B cell (primary cell): Measurements from ENCODE around the gene RCBTB1. TPM values are rescaled to one million over a fixed set of nuclear protein-coding genes. Genes with fewer than 3 reads are reported as not detected.

Source experiments
- ATAC-seq: fragments of 200-7000 bp; cut with Tn5 transposase; one replicate; pipeline ENCODE4 v1.10.0; 2021; ENCODE audit warnings: low read depth, mild to moderate bottlenecking, moderate number of reproducible peaks, moderate library complexity
- CTCF ChIA-PET: fragments of 350-600 bp; sonication (Branson Sonifier 250); formaldehyde crosslinking; loops from one replicate; lab custom pipeline; 2021; ENCODE audit warnings: antibody characterized with exemption, inconsistent platforms; lab: Charles Lee
- POLR2A ChIA-PET: fragments of 350-600 bp; sonication (Branson Sonifier 250); formaldehyde crosslinking; loops from one replicate; lab custom pipeline; 2021; ENCODE audit warnings: antibody characterized with exemption; lab: Charles Lee
- DNase-seq: peaks from one replicate; pipeline ENCODE4 v3.0.0; 2013
- H2AFZ ChIP-seq: 2 replicates; pipeline ENCODE4 v1.6.1; 2012; ENCODE audit warnings: mild to moderate bottlenecking, low read depth, low read length; ENCODE audit not compliant: insufficient read depth, poor library complexity, severe bottlenecking
- H3K27ac ChIP-seq, 2 donors: 1 replicate in 1 of 2; 2 replicates in 1 of 2; pipeline ENCODE4 v1.5.1; 2012 to 2013; ENCODE audit warnings: low read length in 2 of 2, mild to moderate bottlenecking in 2 of 2, moderate library complexity in 1 of 2
- H3K27me3 ChIP-seq, 4 experiments: fragments of 200-600 bp in 1 of 4; sonication (generic) in 1 of 4; replicated peaks in 1 of 4; 1 replicate in 2 of 4; 2 replicates in 2 of 4; pipeline versions ENCODE4 v1.6.1 to v1.7.0; 2013 to 2016; ENCODE audit warnings: low read length in 3 of 4, mild to moderate bottlenecking in 2 of 4, mixed read lengths in 1 of 4, moderate library complexity in 1 of 4; ENCODE audit not compliant: insufficient read depth in 4 of 4, control insufficient read depth in 3 of 4; ENCODE audit errors: control extremely low read depth in 1 of 4
- H3K36me3 ChIP-seq, 2 experiments: replicated peaks in 1 of 2; 1 replicate in 1 of 2; 2 replicates in 1 of 2; pipeline versions ENCODE4 v1.6.1 to v1.7.1; 2013; ENCODE audit warnings: low read length in 1 of 2; ENCODE audit not compliant: insufficient read depth in 2 of 2, control insufficient read depth in 1 of 2; ENCODE audit errors: control extremely low read depth in 1 of 2, extremely low read depth in 1 of 2
- H3K4me1 ChIP-seq, 2 donors: fragments of 200-600 bp in 1 of 2; sonication (generic) in 1 of 2; 1 replicate in 1 of 2; 2 replicates in 1 of 2; pipeline versions ENCODE4 v1.5.1 to v1.6.1; 2013 to 2017; ENCODE audit warnings: low read length in 2 of 2; ENCODE audit not compliant: control insufficient read depth in 2 of 2, insufficient read depth in 2 of 2
- H3K4me2 ChIP-seq: replicated peaks from 2 replicates; pipeline ENCODE3; 2012; ENCODE audit warnings: mild to moderate bottlenecking, low read depth, low read length; ENCODE audit not compliant: poor library complexity, severe bottlenecking
- H3K4me3 ChIP-seq, 5 experiments: fragments of 200-600 bp in 1 of 5; sonication (generic) in 1 of 5; 1 replicate in 3 of 5; 2 replicates in 2 of 5; pipeline versions ENCODE4 v1.5.1 to v1.7.0; 2011 to 2016; ENCODE audit warnings: low read length in 4 of 5, mild to moderate bottlenecking in 4 of 5, low read depth in 2 of 5, control low read depth in 1 of 5, moderate library complexity in 1 of 5; ENCODE audit not compliant: insufficient read depth in 1 of 5; ENCODE audit errors: control extremely low read depth in 1 of 5, extremely low read depth in 1 of 5
- H3K79me2 ChIP-seq: fragments of 200-600 bp; sonication (generic); one replicate; pipeline ENCODE4 v1.6.0; 2016; ENCODE audit warnings: low read length; ENCODE audit not compliant: control insufficient read depth, insufficient read depth
- H3K9ac ChIP-seq: fragments of 200-600 bp; sonication (generic); 2 replicates; pipeline ENCODE4 v1.6.1; 2017; ENCODE audit warnings: mild to moderate bottlenecking, low read length, moderate library complexity
- H3K9me3 ChIP-seq, 3 donors: one replicate each; pipeline versions ENCODE4 v1.6.1 to v1.7.1; 2013; ENCODE audit warnings: low read length in 2 of 3; ENCODE audit not compliant: control insufficient read depth in 2 of 3, insufficient read depth in 1 of 3; ENCODE audit errors: control extremely low read depth in 1 of 3
- H4K20me1 ChIP-seq: 2 replicates; pipeline ENCODE4 v1.6.0; 2012; ENCODE audit warnings: mild to moderate bottlenecking, low read length; ENCODE audit not compliant: insufficient read depth, control insufficient read depth, poor library complexity, severe bottlenecking
- H3K27ac Mint-ChIP-seq: one replicate; pipeline ENCODE4 v1.8.0; 2021; ENCODE audit warnings: mixed read lengths
- H3K27me3 Mint-ChIP-seq: one replicate; pipeline ENCODE4 v1.8.0; 2021; ENCODE audit warnings: mixed read lengths
- H3K4me1 Mint-ChIP-seq: one replicate; pipeline ENCODE4 v1.8.0; 2021; ENCODE audit warnings: mixed read lengths
- H3K4me3 Mint-ChIP-seq: one replicate; pipeline ENCODE4 v1.8.0; 2021; ENCODE audit warnings: mixed read lengths
- H3K9me3 Mint-ChIP-seq: one replicate; pipeline ENCODE4 v1.8.0; 2022; ENCODE audit warnings: mixed read lengths; ENCODE audit not compliant: insufficient read depth
- EZH2 ChIP-seq: IDR thresholded peaks from 2 replicates; pipeline ENCODE4 v1.6.1; 2012; ENCODE audit warnings: borderline replicate concordance, low read depth, mild to moderate bottlenecking, moderate library complexity, low read length; ENCODE audit not compliant: insufficient read depth, poor library complexity, severe bottlenecking
- WGBS: methylation state at CpG from one replicate; pipeline ENCODE4 v1.1.5; 2013; ENCODE audit warnings: missing lambda C conversion rate; ENCODE audit not compliant: insufficient coverage; 5-methylcytosine and 5-hydroxymethylcytosine counted together
- intact Hi-C: fragments of 100-400 bp; cut with micrococcal nuclease; formaldehyde crosslinking; loops from one replicate; pipeline ENCODE4 v1.10.0; 2022
- polyA plus RNA-seq: library from polyadenylated mRNA; depleted of rRNA; stranded (reverse); fragments of >200 nt; gene quantifications from 2 replicates; pipeline ENCODE4 v1.2.3, GENCODE V29; 2012
- total RNA-seq, 2 donors: library from RNA; stranded (reverse); fragments of 120-200 nt in 1 of 2; gene quantifications; 1 replicate in 1 of 2; 2 replicates in 1 of 2; pipeline versions ENCODE4 v1.2.3 to v1.2.4, GENCODE V29; 2013 to 2022
- TF ChIP-seq, protein P1 (sequence below): fragments of 200-600 bp; IDR thresholded peaks from one replicate; pipeline ENCODE4 v1.8.0; 2022; ENCODE audit warnings: antibody characterized with exemption, mild to moderate bottlenecking

Gene RCBTB1
- total and polyA plus RNA-seq, 2 donors (not counting 1 experiment from before 2014, with no cell fraction given), result 10.7 to 35.2 TPM

DNA sequence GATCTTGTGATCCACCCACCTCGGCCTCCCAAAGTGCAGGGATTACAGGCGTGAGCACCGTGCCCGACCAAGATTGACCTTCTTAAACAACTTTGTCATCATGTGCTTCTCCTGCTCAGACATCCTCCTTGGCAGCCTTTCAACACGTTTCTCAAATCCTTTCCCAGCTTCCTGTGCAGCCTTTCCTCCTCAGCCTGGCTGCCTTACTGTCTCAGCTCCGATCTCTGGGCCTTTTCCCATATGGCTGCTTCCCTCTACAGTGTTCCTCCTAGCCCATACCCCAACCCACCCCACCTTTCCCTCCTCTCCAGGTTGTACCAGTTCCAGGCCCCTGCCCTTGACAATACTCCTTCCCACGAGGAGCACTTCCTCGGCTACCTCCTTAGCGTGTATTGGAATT lies 82.4 kb downstream of the RCBTB1 start:
- DNase-seq (no peak), ATAC-seq (no peak)
- Histone ChIP-seq H3K79me2 (peaks cover 4% of the 10 kb centered on the region), H3K36me3 (peaks cover 6 to 31% of the 10 kb centered on the region in 2 experiments), H3K9ac (no peak overlapping the region), H3K4me3 (no peak overlapping the region), H3K4me2 (no peak overlapping the region), H3K27ac (no peak overlapping the region), H4K20me1 (no peaks in the 10 kb centered on the region), H3K27me3 (no peaks in the 10 kb centered on the region), H3K9me3 (no peaks in the 10 kb centered on the region), H3K4me1 (no peaks in the 10 kb centered on the region), H2AFZ (no peak overlapping the region)
- ChIA-PET POLR2A (no interaction called here), CTCF (interaction anchor here (1.6 kb wide), 1 partner anchor 37 kb away, joined by 3 read pairs; no protein-coding TSS in a partner anchor)
- peaks cover 26% of the 10 kb centered on the region for H3K4me1 Mint-ChIP-seq
- H3K4me3 Mint-ChIP-seq, result no peak overlapping the region
- no peaks in the 10 kb centered on the region for H3K27me3 Mint-ChIP-seq
- no peak overlapping the region for H3K27ac Mint-ChIP-seq
- no peaks in the 10 kb centered on the region for H3K9me3 Mint-ChIP-seq
- TF ChIP-seq, protein P1, sequence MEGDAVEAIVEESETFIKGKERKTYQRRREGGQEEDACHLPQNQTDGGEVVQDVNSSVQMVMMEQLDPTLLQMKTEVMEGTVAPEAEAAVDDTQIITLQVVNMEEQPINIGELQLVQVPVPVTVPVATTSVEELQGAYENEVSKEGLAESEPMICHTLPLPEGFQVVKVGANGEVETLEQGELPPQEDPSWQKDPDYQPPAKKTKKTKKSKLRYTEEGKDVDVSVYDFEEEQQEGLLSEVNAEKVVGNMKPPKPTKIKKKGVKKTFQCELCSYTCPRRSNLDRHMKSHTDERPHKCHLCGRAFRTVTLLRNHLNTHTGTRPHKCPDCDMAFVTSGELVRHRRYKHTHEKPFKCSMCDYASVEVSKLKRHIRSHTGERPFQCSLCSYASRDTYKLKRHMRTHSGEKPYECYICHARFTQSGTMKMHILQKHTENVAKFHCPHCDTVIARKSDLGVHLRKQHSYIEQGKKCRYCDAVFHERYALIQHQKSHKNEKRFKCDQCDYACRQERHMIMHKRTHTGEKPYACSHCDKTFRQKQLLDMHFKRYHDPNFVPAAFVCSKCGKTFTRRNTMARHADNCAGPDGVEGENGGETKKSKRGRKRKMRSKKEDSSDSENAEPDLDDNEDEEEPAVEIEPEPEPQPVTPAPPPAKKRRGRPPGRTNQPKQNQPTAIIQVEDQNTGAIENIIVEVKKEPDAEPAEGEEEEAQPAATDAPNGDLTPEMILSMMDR, result no peak
- TF ChIP-seq EZH2, result no peak
- WGBS, result 77% methylated on average over 9 of the region's 9 CpGs
- intact Hi-C loops, result no loop called here

DNA sequence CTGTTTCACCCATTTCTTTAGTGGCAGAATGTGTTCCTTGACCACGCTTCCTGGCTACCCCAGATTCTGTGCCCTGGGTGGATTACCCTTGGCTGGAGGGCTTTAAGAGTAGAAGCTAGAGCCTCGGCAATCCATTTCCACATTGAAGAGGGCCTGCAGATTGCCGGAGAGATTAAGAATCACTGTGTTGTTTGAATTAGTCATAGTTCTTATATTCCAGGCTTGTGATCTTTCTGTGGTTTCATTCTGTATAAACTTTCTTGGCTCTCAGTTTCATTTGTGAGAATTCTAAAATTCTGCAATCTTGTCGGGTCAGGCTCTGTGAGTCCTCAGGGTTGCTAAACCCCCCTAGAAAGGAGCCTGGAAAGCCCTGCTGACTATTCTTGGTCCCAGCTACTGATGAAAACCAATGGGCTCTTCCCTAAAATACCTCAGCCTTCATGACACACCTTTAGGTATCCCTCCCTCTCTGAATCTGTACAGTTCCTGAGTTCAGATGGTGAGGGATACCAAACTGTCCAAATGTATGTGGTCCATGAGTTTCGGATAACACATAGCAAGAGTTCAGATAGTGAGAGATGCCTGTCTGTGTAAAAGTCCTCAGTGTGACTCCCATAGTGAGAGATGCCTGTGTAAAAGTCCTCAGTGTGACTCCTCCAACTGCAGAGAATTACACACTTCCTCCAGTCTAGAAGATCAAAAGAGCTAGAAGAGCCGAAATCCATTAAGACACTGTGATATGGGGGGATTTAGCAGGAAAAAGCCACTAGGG lies 85.3 kb downstream of the RCBTB1 start:
- 94% methylated on average over 4 of the region's 6 CpGs for WGBS
- ChIA-PET POLR2A (interaction anchor here (0.7 kb wide), 1 partner anchor 28 kb away, joined by 3 read pairs; no protein-coding TSS in a partner anchor), CTCF (no interaction called here)
- Histone ChIP-seq H3K4me3 (no peak overlapping the region), H3K27ac (no peak overlapping the region), H2AFZ (no peak overlapping the region), H3K9ac (no peak overlapping the region), H4K20me1 (no peaks in the 10 kb centered on the region), H3K4me1 (peaks cover 0 to 15% of the 10 kb centered on the region in 2 donors), H3K9me3 (no peaks in the 10 kb centered on the region), H3K27me3 (no peaks in the 10 kb centered on the region), H3K4me2 (no peak overlapping the region), H3K36me3 (peaks cover 0 to 23% of the 10 kb centered on the region in 2 experiments), H3K79me2 (peaks cover 8% of the 10 kb centered on the region)
- peaks cover 38% of the 10 kb centered on the region for H3K4me1 Mint-ChIP-seq
- peak overlapping the region; percentile 28 for H3K27ac Mint-ChIP-seq
- ATAC-seq (no peak), DNase-seq (no peak)
- H3K9me3 Mint-ChIP-seq, result no peaks in the 10 kb centered on the region
- no peak overlapping the region for H3K4me3 Mint-ChIP-seq
- H3K27me3 Mint-ChIP-seq, result no peaks in the 10 kb centered on the region
- intact Hi-C loops, result loop anchor here (10.0 kb wide), 1 partner anchor 1415 kb away; no protein-coding TSS in a partner anchor
- TF ChIP-seq, protein P1, result no peak
- TF ChIP-seq EZH2, result no peak
